GM19372 (cell line): ENCODE measurements around the gene OSER1.
A peak's percentile ranks its signal among the peaks of the same experiment; 100 is the strongest.
"Not testable (repeated sequence)": the region's sequence is repeated elsewhere in the genome, so short reads cannot be mapped to it uniquely, and the experiment has no call there.

Experiments used
- ATAC-seq: cut with Tn5 transposase; IDR thresholded peaks from one replicate; pipeline ENCODE4 v1.9.1; 2021; ENCODE audit warnings: mild to moderate bottlenecking, low read depth, moderate library complexity; ENCODE audit not compliant: unreplicated experiment

OSER1 gene

GRCh38 chr20:44210406-44211176 is at the start of gene OSER1:
Gene OSER1, minus strand, starts transcription at chr20:44210771. Its CDS starts 3,814 bp downstream, at chr20:44206957.
- ATAC-seq: peak; percentile 78

DNA sequence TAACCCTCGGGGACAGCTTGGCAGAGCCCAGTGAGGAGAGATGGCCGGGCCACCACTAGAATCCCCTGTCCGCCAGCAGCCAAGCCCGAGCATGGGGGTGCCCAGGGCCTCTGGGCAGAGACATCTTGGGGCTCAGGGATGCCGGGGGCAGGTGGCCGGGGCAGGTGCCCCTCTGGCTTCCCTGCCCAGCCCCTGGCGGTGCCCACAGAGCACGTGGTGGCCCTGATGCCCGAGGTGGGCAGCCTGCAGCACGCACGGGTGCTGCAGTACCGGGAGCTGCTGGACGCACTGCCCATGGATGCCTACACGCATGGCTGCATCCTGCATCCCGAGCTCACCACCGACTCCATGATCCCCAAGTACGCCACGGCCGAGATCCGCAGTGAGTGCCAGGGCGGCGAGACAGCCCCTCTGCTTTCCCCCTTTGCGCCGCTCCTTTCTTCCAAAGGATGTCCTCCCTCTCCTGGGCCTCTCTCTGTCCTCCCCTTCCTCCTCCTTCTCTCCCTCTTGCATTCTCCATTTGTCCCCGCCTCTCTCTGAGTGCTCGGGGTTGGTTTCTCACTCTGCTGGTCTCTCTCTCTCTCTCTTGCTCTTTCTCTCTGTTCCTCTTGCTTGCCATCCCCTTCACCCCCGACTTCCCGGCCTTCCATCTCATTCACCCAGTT is 47.8 kb upstream of the OSER1 start:
- ATAC-seq: no peak

DNA sequence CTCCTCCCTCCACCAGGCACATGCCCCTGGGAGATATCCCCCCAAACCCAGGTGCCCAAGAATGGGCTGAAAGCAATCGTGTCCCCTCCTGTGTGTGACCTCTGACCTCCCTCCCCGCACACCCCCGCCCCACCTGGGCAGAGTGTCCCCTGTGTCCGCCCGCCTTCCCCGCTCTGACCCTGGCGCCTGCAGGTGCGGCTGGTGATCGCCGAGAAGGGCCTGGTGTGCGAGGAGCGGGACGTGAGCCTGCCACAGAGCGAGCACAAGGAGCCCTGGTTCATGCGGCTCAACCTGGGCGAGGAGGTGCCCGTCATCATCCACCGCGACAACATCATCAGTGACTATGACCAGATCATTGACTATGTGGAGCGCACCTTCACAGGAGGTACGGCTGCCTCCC is 46.4 kb upstream of the OSER1 start:
- ATAC-seq: no peak

- no peak for ATAC-seq
These were observed 45.4 kb upstream of the OSER1 start for GRCh38 chr20:44255942-44256341.

GRCh38 chr20:44254073-44254472 is 43.5 kb upstream of the OSER1 start:
- ATAC-seq: no peak

- ATAC-seq: no peak
These were observed 43.0 kb upstream of the OSER1 start for GRCh38 chr20:44253528-44253927.

- no peak for ATAC-seq
These were observed 40.7 kb upstream of the OSER1 start for GRCh38 chr20:44251284-44251683.

GRCh38 chr20:44248410-44248759 is 37.8 kb upstream of the OSER1 start:
- ATAC-seq: no peak

GRCh38 chr20:44247586-44248409 is 37.2 kb upstream of the OSER1 start:
- ATAC-seq: no peak

DNA sequence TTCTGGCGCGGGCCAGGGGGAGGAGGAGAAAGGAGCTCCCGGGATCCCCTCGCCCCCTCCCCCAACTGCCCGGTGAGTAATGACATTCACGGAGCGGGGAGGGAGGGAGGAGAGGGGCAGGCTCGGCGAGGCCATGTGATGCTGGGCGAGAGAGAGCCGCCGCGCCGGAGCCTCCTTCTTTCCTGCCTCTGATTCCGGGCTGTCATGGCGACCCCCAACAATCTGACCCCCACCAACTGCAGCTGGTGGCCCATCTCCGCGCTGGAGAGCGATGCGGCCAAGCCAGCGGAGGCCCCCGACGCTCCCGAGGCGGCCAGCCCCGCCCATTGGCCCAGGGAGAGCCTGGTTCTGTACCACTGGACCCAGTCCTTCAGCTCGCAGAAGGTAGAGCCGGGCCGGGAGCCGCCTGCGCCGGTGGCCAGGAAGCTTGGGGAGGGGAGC is 36.6 kb upstream of the OSER1 start, which contains the start of gene GDAP1L1:
Gene GDAP1L1 (plus strand): TSS at position 178 of the 441 bp plus-strand sequence. CDS start 27 bp downstream, at position 205.
- no peak for ATAC-seq

- no peak for ATAC-seq
These were observed 35.4 kb upstream of the OSER1 start for GRCh38 chr20:44245977-44246376.

DNA sequence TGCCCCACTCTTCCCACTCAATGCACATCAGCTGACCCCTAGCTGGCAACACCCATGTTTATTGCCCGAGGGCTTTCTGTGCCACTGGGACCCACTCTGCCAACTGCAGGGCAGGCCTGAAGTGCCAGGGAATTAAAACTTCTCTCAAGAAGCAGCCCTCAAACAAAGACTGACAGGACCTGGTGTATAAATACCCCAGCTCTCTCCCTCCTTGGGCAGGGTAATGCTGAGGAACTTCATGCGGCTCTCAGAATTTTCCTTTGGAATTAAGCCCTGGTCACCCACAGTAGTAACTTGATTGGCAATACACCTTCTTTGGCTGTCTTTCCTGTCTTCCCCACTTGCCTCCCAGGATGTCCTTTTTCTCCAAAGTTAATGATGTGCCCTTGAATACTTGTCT is 31.2 kb upstream of the OSER1 start:
- ATAC-seq: no peak

- not testable (repeated sequence) for ATAC-seq
These were observed 26.3 kb upstream of the OSER1 start for GRCh38 chr20:44236840-44237239.

DNA sequence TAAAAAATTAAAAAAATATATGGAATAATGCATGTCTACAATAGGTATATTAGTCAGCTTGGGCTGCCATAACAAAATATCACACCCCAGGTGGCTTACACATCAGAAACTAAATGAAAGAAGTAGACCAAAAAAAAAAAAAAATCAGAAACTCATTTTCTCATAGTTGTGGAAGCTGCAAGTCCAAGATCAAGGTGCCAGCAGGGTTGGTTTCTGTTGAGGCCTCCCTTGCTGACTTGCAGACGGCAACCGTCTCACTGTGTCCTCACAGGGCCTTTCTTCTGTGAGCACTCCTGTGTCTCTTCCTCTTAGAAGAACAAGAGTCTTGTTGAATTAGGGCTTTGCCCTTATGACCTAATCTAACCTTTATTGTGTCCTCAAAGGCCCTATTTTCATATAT is 25.1 kb upstream of the OSER1 start:
- ATAC-seq: no peak

DNA sequence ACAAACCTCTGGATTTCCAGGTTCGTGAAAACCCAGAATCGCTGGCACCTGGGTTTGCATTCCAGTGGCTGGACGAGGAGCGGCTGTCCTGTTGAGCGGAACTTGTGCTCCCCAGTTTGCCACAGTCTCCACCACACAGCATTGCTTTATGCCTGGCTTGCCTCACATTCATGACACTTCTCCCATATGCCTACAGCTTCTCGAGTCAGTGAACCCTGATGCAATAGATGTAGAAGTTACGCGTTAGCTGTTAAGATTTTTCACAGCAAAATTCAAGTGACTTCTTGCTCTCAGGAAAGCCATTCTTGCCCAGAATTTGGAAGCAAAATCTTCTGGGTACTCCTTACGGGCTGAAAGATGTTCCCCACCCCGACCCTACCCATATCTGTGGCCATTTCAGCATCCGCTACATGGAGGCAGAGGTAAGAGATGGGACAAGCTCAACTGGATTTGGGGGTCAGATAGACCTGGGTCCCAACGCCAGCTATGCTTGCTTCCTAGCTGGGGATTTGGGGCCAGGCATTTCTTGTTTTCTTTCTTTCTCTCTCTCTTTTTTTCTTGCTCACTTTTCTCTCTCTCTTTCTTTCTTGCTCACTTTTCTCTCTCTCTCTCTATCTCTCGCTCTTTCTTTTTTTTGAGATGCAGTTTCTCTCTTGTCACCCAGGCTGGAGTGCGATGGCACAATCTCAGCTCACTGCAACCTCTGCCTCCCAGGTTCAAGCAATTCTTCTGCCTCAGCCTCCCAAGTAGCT is 24.2 kb upstream of the OSER1 start:
- no peak for ATAC-seq

DNA sequence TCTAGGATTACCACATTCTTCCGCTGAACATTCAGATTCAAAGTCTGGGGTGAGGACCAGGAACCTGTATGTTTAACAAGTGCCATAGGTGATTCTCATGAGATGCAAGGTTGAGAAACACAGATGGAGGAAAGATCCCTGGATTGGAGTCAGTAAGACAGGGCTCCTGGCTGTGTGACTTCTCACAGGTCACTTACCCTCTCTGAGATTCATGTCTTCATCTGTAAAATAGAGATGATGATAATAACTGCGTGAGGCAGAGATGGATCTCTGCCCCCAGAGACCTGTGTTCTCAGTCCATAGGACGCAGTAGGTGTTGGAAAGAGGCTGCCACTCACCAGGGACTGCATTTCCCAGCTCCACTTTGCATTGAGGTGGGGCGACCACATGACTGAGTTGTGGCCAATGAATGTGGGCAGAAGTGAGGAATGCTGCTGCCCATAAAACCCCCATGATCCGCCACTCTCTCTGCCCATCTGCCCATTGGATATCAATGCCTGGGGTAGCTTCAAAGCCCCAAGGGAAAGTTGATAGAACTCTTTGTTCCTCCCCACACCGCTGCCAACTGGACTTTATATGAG is 23.0 kb upstream of the OSER1 start:
- no peak for ATAC-seq

DNA sequence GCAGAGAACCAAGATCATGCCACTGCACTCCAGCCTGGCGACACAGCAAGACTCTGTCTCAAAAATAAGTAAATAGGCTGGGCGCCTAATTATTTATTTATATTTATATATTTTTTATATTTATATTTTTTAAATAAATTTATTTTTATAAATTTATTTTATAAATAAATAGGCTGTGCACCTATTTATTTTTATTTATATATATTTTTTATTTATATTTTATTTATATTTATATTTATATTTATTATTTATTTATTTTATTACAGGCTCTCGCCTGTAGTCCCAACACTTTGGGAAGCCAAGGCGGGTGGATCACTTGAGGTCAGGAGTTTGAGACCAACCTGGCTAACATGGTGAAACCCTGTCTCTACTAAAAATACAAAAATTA is 21.9 kb upstream of the OSER1 start:
- not testable (repeated sequence) for ATAC-seq

GRCh38 chr20:44231713-44232468 is 21.3 kb upstream of the OSER1 start:
- ATAC-seq: no peak

DNA sequence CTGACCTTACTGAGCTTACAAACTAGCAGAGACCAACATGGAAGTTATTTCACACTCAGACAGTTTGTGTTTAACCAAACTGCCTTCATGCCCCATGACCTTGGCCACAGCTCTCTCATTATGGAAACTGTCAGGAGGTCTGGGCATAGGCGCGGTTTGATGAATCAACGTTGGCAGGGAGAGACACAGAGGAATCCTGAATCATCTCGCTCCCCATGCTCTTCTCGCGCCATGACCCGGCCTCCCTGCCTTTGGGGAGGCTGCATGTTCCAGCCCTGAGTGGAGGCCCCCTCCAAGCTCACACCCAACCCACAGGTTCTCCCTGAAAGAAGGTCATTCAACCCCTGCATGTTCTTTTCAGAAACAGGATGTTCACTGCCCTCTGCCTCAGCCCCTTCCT is 20.6 kb upstream of the OSER1 start:
- no peak for ATAC-seq
